ENCODE data around the gene NARF. TPM values are rescaled to one million over a fixed set of nuclear protein-coding genes. Genes with fewer than 3 reads are reported as not detected.

Gene NARF
- total RNA-seq, 1 donor from 2014 or later: 64.4 TPM

GRCh38 chr17:82419540-82419939 is 39.0 kb upstream of the NARF start:
- TF ChIP-seq EZH2 (IDR thresholded peaks at IDR 0.05; ENCODE audit: insufficient read depth, low read length) (no peak), CTCF (IDR thresholded peaks at IDR 0.05; ENCODE audit: insufficient read depth, low read depth, low read length) (no peak)
- H3K9ac ChIP-seq (ENCODE audit: low read length): no peak overlapping the region
- no peak overlapping the region for H3K4me3 ChIP-seq (ENCODE audit: insufficient read depth, low read depth, low read length)
- H3K36me3 ChIP-seq (ENCODE audit: insufficient read depth, low read length): no peaks in the 10 kb centered on the region
- Mint-ChIP-seq H3K27me3 (ENCODE audit: low read depth, unreplicated experiment) (no peaks in the 10 kb centered on the region), H3K36me3 (ENCODE audit: low read depth, unreplicated experiment) (peaks cover 19% of the 10 kb centered on the region), H3K9me3 (ENCODE audit: unreplicated experiment) (peaks cover 5% of the 10 kb centered on the region), H3K4me3 (ENCODE audit: unreplicated experiment) (peak overlapping the region; percentile 90), H3K27ac (ENCODE audit: unreplicated experiment) (peak overlapping the region; percentile 34), H3K4me1 (ENCODE audit: low read depth, unreplicated experiment) (peaks cover 2% of the 10 kb centered on the region)
- peak overlapping the region; percentile 99 for H3K4me2 ChIP-seq (ENCODE audit: low read length)
- H4K20me1 ChIP-seq (ENCODE audit: insufficient read depth, low read length): peaks cover 23% of the 10 kb centered on the region
- no peak for FAIRE-seq
- peaks cover 4% of the 10 kb centered on the region for H3K9me3 ChIP-seq (ENCODE audit: insufficient read depth, low read depth, low read length)
- no peaks in the 10 kb centered on the region for H3K27me3 ChIP-seq (ENCODE audit: insufficient read depth, low read length)
- no peak for DNase-seq (ENCODE audit: low read depth)
- H3K27ac ChIP-seq (ENCODE audit: low read depth, low read length): no peak overlapping the region
- H2AFZ ChIP-seq (ENCODE audit: low read depth, low read length): no peak overlapping the region
- peaks cover 7% of the 10 kb centered on the region for H3K4me1 ChIP-seq (ENCODE audit: insufficient read depth, low read length)
- H3K79me2 ChIP-seq (ENCODE audit: insufficient read depth, low read length): peaks cover 2% of the 10 kb centered on the region

GRCh38 chr17:82424001-82424862 is 34.3 kb upstream of the NARF start:
- H3K9me3 ChIP-seq (ENCODE audit: insufficient read depth, low read depth, low read length): peaks cover 4% of the 10 kb centered on the region
- H3K9ac ChIP-seq (ENCODE audit: low read length): no peak overlapping the region
- H3K36me3 Mint-ChIP-seq (ENCODE audit: low read depth, unreplicated experiment): peaks cover 22% of the 10 kb centered on the region
- peaks cover 4% of the 10 kb centered on the region for H3K27me3 Mint-ChIP-seq (ENCODE audit: low read depth, unreplicated experiment)
- H3K79me2 ChIP-seq (ENCODE audit: insufficient read depth, low read length): no peaks in the 10 kb centered on the region
- FAIRE-seq (no peak), DNase-seq (ENCODE audit: low read depth) (peak; percentile 9)
- no peak overlapping the region for H2AFZ ChIP-seq (ENCODE audit: low read depth, low read length)
- no peaks in the 10 kb centered on the region for H3K4me1 ChIP-seq (ENCODE audit: insufficient read depth, low read length)
- no peaks in the 10 kb centered on the region for H3K36me3 ChIP-seq (ENCODE audit: insufficient read depth, low read length)
- no peak overlapping the region for H3K4me3 ChIP-seq (ENCODE audit: insufficient read depth, low read depth, low read length)
- H3K27ac Mint-ChIP-seq (ENCODE audit: unreplicated experiment): no peak overlapping the region
- H3K27ac ChIP-seq (ENCODE audit: low read depth, low read length): no peak overlapping the region
- peak; percentile 66 for TF ChIP-seq CTCF (IDR thresholded peaks at IDR 0.05; ENCODE audit: insufficient read depth, low read depth, low read length)
- no peak for TF ChIP-seq EZH2 (IDR thresholded peaks at IDR 0.05; ENCODE audit: insufficient read depth, low read length)
- H3K4me2 ChIP-seq (ENCODE audit: low read length): no peak overlapping the region
- H3K4me3 Mint-ChIP-seq (ENCODE audit: unreplicated experiment): no peak overlapping the region
- H4K20me1 ChIP-seq (ENCODE audit: insufficient read depth, low read length): no peaks in the 10 kb centered on the region
- no peaks in the 10 kb centered on the region for H3K27me3 ChIP-seq (ENCODE audit: insufficient read depth, low read length)
- peaks cover 8% of the 10 kb centered on the region for H3K9me3 Mint-ChIP-seq (ENCODE audit: unreplicated experiment)
- peaks cover 2% of the 10 kb centered on the region for H3K4me1 Mint-ChIP-seq (ENCODE audit: low read depth, unreplicated experiment)

- H3K9ac ChIP-seq (ENCODE audit: low read length): no peak overlapping the region
- no peak for DNase-seq (ENCODE audit: low read depth)
- H3K9me3 ChIP-seq (ENCODE audit: insufficient read depth, low read depth, low read length): peaks cover 4% of the 10 kb centered on the region
- H3K36me3 ChIP-seq (ENCODE audit: insufficient read depth, low read length): no peaks in the 10 kb centered on the region
- no peak overlapping the region for H3K27ac ChIP-seq (ENCODE audit: low read depth, low read length)
- H3K4me3 ChIP-seq (ENCODE audit: insufficient read depth, low read depth, low read length): no peak overlapping the region
- Mint-ChIP-seq H3K4me1 (ENCODE audit: low read depth, unreplicated experiment) (peaks cover under 1% of the 10 kb centered on the region), H3K27ac (ENCODE audit: unreplicated experiment) (no peak overlapping the region), H3K4me3 (ENCODE audit: unreplicated experiment) (no peak overlapping the region), H3K9me3 (ENCODE audit: unreplicated experiment) (peaks cover 8% of the 10 kb centered on the region), H3K27me3 (ENCODE audit: low read depth, unreplicated experiment) (peaks cover 8% of the 10 kb centered on the region), H3K36me3 (ENCODE audit: low read depth, unreplicated experiment) (peaks cover 23% of the 10 kb centered on the region)
- no peaks in the 10 kb centered on the region for H3K27me3 ChIP-seq (ENCODE audit: insufficient read depth, low read length)
- no peaks in the 10 kb centered on the region for H3K79me2 ChIP-seq (ENCODE audit: insufficient read depth, low read length)
- H4K20me1 ChIP-seq (ENCODE audit: insufficient read depth, low read length): no peaks in the 10 kb centered on the region
- H3K4me1 ChIP-seq (ENCODE audit: insufficient read depth, low read length): no peaks in the 10 kb centered on the region
- no peak overlapping the region for H2AFZ ChIP-seq (ENCODE audit: low read depth, low read length)
- no peak for FAIRE-seq
- no peak overlapping the region for H3K4me2 ChIP-seq (ENCODE audit: low read length)
- no peak for TF ChIP-seq EZH2 (IDR thresholded peaks at IDR 0.05; ENCODE audit: insufficient read depth, low read length)
- TF ChIP-seq CTCF (IDR thresholded peaks at IDR 0.05; ENCODE audit: insufficient read depth, low read depth, low read length): no peak
These were observed 33.7 kb upstream of the NARF start for GRCh38 chr17:82424863-82425159.
